Measurements from ENCODE around the gene ZBP1.

Gene ZBP1

GRCh38 chr20:57573894-57574293 is 46.3 kb downstream of the ZBP1 start:
- Histone ChIP-seq H2BK15ac (ENCODE audit: low read depth, poor library complexity, severe bottlenecking) (no peak overlapping the region), H3K4ac (ENCODE audit: low read depth in 1 of 2, low read length in 2 of 2) (no peak overlapping the region), H2AFZ (ENCODE audit: low read depth, low read length) (no peak overlapping the region), H3K4me1 (ENCODE audit: control insufficient read depth, insufficient read depth, low read depth, low read length) (no peaks in the 10 kb centered on the region), H3K36me3 (ENCODE audit: control insufficient read depth in 1 of 2, insufficient read depth in 2 of 2, low read depth in 1 of 2, low read length in 2 of 2) (no peaks in the 10 kb centered on the region), H3K4me2 (ENCODE audit: low read length, poor library complexity, severe bottlenecking) (no peak overlapping the region), H2BK12ac (ENCODE audit: low read length in 2 of 2) (no peak overlapping the region), H2BK120ac (ENCODE audit: low read depth, low read length) (no peak overlapping the region), H2BK5ac (ENCODE audit: low read depth, low read length, poor library complexity, severe bottlenecking) (no peak overlapping the region), H3K9ac (ENCODE audit: low read length) (no peak overlapping the region), H4K8ac (ENCODE audit: low read length) (no peak overlapping the region), H3K18ac (ENCODE audit: low read depth in 1 of 2, low read length in 2 of 2) (no peak overlapping the region), H3K27ac (ENCODE audit: low read length, poor library complexity, severe bottlenecking) (no peak overlapping the region), H4K91ac (ENCODE audit: low read length) (no peak overlapping the region), H3K4me3 (ENCODE audit: insufficient read depth in 1 of 2, low read depth in 1 of 2, low read length in 2 of 2) (no peak overlapping the region), H2AK5ac (ENCODE audit: low read length, severe bottlenecking) (no peak overlapping the region), H3K79me1 (replicated peaks; ENCODE audit: low read length, poor library complexity, severe bottlenecking) (no peaks in the 10 kb centered on the region), H3K27me3 (ENCODE audit: control insufficient read depth in 1 of 2, insufficient read depth in 1 of 2, low read length in 2 of 2) (peaks cover 51 to 82% of the 10 kb centered on the region in 2 experiments), H3K14ac (ENCODE audit: low read length in 2 of 2) (no peak overlapping the region), H3K9me3 (ENCODE audit: control insufficient read depth, low read length) (no peaks in the 10 kb centered on the region), H3K23ac (ENCODE audit: low read length in 2 of 2) (no peak overlapping the region)
- DNase-seq, result no peak
- WGBS, result 50% methylated on average over 5 of the region's 5 CpGs

DNA sequence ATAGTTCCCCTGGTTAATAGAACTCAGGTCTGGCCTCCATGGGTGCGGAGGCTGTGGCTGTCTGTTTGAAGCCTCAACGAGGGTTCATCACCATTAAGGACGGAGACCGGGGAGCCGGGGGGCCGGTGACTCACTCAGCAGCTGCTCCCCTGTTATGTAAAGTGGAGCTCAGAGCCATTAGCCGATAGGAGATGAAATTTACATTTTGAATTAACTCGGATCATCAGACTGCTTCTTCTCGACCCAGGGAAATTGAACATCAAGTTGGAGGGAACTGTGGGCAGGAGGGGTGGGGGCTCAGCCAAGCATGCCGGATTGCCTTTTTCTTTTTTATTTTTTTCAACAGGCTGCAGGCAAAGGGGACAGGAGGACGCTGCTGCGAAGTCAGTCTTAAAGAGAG is 47.0 kb downstream of the ZBP1 start:
- Histone ChIP-seq H3K18ac (ENCODE audit: low read depth in 1 of 2, low read length in 2 of 2) (no peak overlapping the region), H4K8ac (ENCODE audit: low read length) (no peak overlapping the region), H2BK5ac (ENCODE audit: low read depth, low read length, poor library complexity, severe bottlenecking) (no peak overlapping the region), H3K4ac (ENCODE audit: low read depth in 1 of 2, low read length in 2 of 2) (no peak overlapping the region), H3K36me3 (ENCODE audit: control insufficient read depth in 1 of 2, insufficient read depth in 2 of 2, low read depth in 1 of 2, low read length in 2 of 2) (no peaks in the 10 kb centered on the region), H3K4me3 (ENCODE audit: insufficient read depth in 1 of 2, low read depth in 1 of 2, low read length in 2 of 2) (no peak overlapping the region), H3K9me3 (ENCODE audit: control insufficient read depth, low read length) (no peaks in the 10 kb centered on the region), H3K27ac (ENCODE audit: low read length, poor library complexity, severe bottlenecking) (no peak overlapping the region), H2AFZ (ENCODE audit: low read depth, low read length) (no peak overlapping the region), H3K79me1 (replicated peaks; ENCODE audit: low read length, poor library complexity, severe bottlenecking) (no peaks in the 10 kb centered on the region), H2BK15ac (ENCODE audit: low read depth, poor library complexity, severe bottlenecking) (no peak overlapping the region), H2BK120ac (ENCODE audit: low read depth, low read length) (no peak overlapping the region), H3K23ac (ENCODE audit: low read length in 2 of 2) (no peak overlapping the region), H3K4me1 (ENCODE audit: control insufficient read depth, insufficient read depth, low read depth, low read length) (no peaks in the 10 kb centered on the region), H3K4me2 (ENCODE audit: low read length, poor library complexity, severe bottlenecking) (no peak overlapping the region), H4K91ac (ENCODE audit: low read length) (no peak overlapping the region), H3K9ac (ENCODE audit: low read length) (no peak overlapping the region), H2AK5ac (ENCODE audit: low read length, severe bottlenecking) (no peak overlapping the region), H3K27me3 (ENCODE audit: control insufficient read depth in 1 of 2, insufficient read depth in 1 of 2, low read length in 2 of 2) (peaks cover 51 to 82% of the 10 kb centered on the region in 2 experiments), H3K14ac (ENCODE audit: low read length in 2 of 2) (no peak overlapping the region), H2BK12ac (ENCODE audit: low read length in 2 of 2) (no peak overlapping the region)
- 71% methylated on average over 10 of the region's 12 CpGs for WGBS
- DNase-seq, result no peak

DNA sequence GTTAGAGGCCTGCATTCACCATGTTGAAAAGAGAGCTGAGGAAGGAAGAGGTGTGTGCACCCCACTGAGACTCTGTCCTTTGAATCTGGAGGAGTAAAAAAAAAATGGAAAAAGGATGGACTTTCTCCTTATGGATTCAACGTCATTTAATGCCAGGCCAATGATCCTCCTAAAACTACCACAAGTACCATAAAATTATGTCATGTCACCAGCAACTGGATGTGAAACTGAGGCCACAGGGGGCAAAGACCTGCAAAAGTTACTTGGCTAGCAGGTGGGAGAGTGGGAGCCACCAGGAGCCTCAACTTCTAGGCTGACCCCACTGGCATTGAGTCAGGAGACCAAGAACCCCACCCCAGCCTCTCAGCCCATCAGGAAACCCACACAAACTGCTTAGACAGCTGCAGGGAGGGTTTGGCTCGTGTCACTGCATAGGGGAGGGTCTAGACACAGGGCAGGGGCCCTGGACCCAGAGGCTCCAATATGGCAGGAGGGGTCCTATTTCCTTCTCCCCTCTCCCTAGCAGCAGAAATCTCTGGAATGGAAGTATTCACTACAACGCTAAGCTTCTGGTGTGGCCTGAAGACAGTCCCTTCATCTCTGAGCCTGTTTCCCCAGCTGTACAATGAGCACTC is 48.3 kb downstream of the ZBP1 start:
- 74% methylated on average over 2 of the region's 3 CpGs for WGBS
- Histone ChIP-seq H3K18ac (ENCODE audit: low read depth in 1 of 2, low read length in 2 of 2) (no peak overlapping the region), H3K79me1 (replicated peaks; ENCODE audit: low read length, poor library complexity, severe bottlenecking) (no peaks in the 10 kb centered on the region), H2AK5ac (ENCODE audit: low read length, severe bottlenecking) (no peak overlapping the region), H2BK12ac (ENCODE audit: low read length in 2 of 2) (no peak overlapping the region), H3K9ac (ENCODE audit: low read length) (no peak overlapping the region), H3K36me3 (ENCODE audit: control insufficient read depth in 1 of 2, insufficient read depth in 2 of 2, low read depth in 1 of 2, low read length in 2 of 2) (no peaks in the 10 kb centered on the region), H4K91ac (ENCODE audit: low read length) (no peak overlapping the region), H3K4me2 (ENCODE audit: low read length, poor library complexity, severe bottlenecking) (no peak overlapping the region), H2AFZ (ENCODE audit: low read depth, low read length) (no peak overlapping the region), H2BK5ac (ENCODE audit: low read depth, low read length, poor library complexity, severe bottlenecking) (no peak overlapping the region), H3K9me3 (ENCODE audit: control insufficient read depth, low read length) (no peaks in the 10 kb centered on the region), H3K14ac (ENCODE audit: low read length in 2 of 2) (no peak overlapping the region), H3K4ac (ENCODE audit: low read depth in 1 of 2, low read length in 2 of 2) (no peak overlapping the region), H2BK120ac (ENCODE audit: low read depth, low read length) (no peak overlapping the region), H2BK15ac (ENCODE audit: low read depth, poor library complexity, severe bottlenecking) (no peak overlapping the region), H4K8ac (ENCODE audit: low read length) (no peak overlapping the region), H3K4me3 (ENCODE audit: insufficient read depth in 1 of 2, low read depth in 1 of 2, low read length in 2 of 2) (no peak overlapping the region), H3K27me3 (ENCODE audit: control insufficient read depth in 1 of 2, insufficient read depth in 1 of 2, low read length in 2 of 2) (peaks cover 45 to 82% of the 10 kb centered on the region in 2 experiments), H3K27ac (ENCODE audit: low read length, poor library complexity, severe bottlenecking) (no peak overlapping the region), H3K23ac (ENCODE audit: low read length in 2 of 2) (no peak overlapping the region), H3K4me1 (ENCODE audit: control insufficient read depth, insufficient read depth, low read depth, low read length) (no peaks in the 10 kb centered on the region)
- DNase-seq, result no peak

DNA sequence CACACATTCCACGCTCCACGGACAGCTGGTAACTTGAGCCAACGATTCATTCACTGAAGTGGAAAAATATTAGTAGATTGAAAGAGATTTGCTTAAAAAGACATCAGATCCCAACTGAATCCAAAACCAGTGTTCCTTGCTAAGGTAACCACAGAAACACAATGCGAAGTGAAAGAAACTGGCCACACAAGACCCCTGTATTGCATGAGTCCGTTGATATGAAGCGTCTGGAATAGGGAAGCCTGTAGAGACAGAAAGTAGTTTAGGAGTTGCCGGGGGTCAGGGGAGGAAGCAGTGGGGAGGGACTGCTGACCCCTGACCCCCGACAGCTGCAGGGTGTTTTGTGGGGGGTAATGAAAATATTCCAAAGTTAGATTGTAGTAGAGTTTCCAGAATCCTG is 49.3 kb downstream of the ZBP1 start:
- H4K91ac ChIP-seq (ENCODE audit: low read length), result no peak overlapping the region
- H3K9me3 ChIP-seq (ENCODE audit: control insufficient read depth, low read length), result no peaks in the 10 kb centered on the region
- no peak overlapping the region for H3K9ac ChIP-seq (ENCODE audit: low read length)
- H2AFZ ChIP-seq (ENCODE audit: low read depth, low read length), result no peak overlapping the region
- no peak overlapping the region for H3K4ac ChIP-seq (ENCODE audit: low read depth in 1 of 2, low read length in 2 of 2)
- H2BK5ac ChIP-seq (ENCODE audit: low read depth, low read length, poor library complexity, severe bottlenecking), result no peak overlapping the region
- no peak overlapping the region for H3K27ac ChIP-seq (ENCODE audit: low read length, poor library complexity, severe bottlenecking)
- no peak overlapping the region for H3K23ac ChIP-seq (ENCODE audit: low read length in 2 of 2)
- H2BK12ac ChIP-seq (ENCODE audit: low read length in 2 of 2), result no peak overlapping the region
- no peak overlapping the region for H3K4me3 ChIP-seq (ENCODE audit: insufficient read depth in 1 of 2, low read depth in 1 of 2, low read length in 2 of 2)
- H3K79me1 ChIP-seq (replicated peaks; ENCODE audit: low read length, poor library complexity, severe bottlenecking), result no peaks in the 10 kb centered on the region
- H3K4me2 ChIP-seq (ENCODE audit: low read length, poor library complexity, severe bottlenecking), result no peak overlapping the region
- no peak overlapping the region for H3K14ac ChIP-seq (ENCODE audit: low read length in 2 of 2)
- DNase-seq, result no peak
- H4K8ac ChIP-seq (ENCODE audit: low read length), result no peak overlapping the region
- H3K36me3 ChIP-seq (ENCODE audit: control insufficient read depth in 1 of 2, insufficient read depth in 2 of 2, low read depth in 1 of 2, low read length in 2 of 2), result no peaks in the 10 kb centered on the region
- H3K18ac ChIP-seq (ENCODE audit: low read depth in 1 of 2, low read length in 2 of 2), result no peak overlapping the region
- H3K4me1 ChIP-seq (ENCODE audit: control insufficient read depth, insufficient read depth, low read depth, low read length), result no peaks in the 10 kb centered on the region
- H2BK120ac ChIP-seq (ENCODE audit: low read depth, low read length), result no peak overlapping the region
- H2BK15ac ChIP-seq (ENCODE audit: low read depth, poor library complexity, severe bottlenecking), result no peak overlapping the region
- no peak overlapping the region for H2AK5ac ChIP-seq (ENCODE audit: low read length, severe bottlenecking)
- peaks cover 43 to 78% of the 10 kb centered on the region in 2 experiments for H3K27me3 ChIP-seq (ENCODE audit: control insufficient read depth in 1 of 2, insufficient read depth in 1 of 2, low read length in 2 of 2)
- WGBS, result 93% methylated on average over 7 of the region's 8 CpGs

Measured in mesenchymal stem cell (in vitro differentiated cells and primary cell).